SU-DHL-6 (cell line): Measurements from ENCODE around the gene CEBPB.

Experiments used
- EZH2phosphoT487 ChIP-seq: fragments of 200-600 bp; sonication (generic), shearing (Covaris generic); conservative IDR thresholded peaks from 2 replicates; pipeline ENCODE4 v1.6.1; 2018; ENCODE audit warnings: mild to moderate bottlenecking, antibody characterized with exemption, low read length, moderate library complexity, mixed read lengths
- TF ChIP-seq, protein P1 (sequence below): fragments of 200-600 bp; sonication (generic); IDR thresholded peaks from one replicate; pipeline ENCODE4 v1.5.1; 2017; ENCODE audit warnings: antibody characterized with exemption, mild to moderate bottlenecking, low read length, moderate library complexity; ENCODE audit not compliant: insufficient read depth, poor library complexity, severe bottlenecking

DNA sequence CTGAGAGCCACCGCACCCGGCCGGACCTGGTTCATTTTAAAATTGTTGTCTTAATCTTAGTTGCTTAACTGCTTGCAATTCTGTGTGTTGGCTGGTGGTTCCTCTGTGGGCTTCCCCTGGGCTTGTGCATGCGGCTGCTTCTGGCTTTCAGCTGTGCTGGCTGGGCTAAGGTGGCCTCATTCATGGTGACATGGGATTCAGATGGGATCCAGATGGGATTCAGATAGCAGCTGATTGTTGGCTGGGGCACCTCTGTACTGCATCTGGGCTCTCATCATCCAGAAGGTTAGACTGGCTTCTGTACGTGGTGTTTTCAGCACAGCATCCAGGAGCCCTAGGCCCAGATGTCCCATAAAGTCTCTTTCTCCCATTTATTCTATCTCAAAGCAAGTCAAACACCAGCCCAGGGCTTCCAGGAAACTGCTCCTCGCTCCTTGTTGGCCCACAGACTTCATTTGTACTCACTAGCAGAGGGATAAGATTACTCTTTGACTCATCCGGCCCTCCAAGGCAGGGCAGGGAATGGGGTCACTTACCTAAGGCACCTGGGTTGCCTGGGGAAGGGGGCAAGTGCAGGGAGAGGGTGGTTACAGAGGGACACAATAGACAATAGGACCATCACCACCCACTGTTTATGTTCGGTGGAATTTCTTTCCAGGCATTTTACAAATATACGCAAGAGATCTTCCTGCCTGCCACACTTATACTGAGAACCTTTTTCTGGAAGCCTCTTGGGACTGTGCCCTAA, 26.9 kb upstream of the CEBPB start:
- TF ChIP-seq, protein P1, sequence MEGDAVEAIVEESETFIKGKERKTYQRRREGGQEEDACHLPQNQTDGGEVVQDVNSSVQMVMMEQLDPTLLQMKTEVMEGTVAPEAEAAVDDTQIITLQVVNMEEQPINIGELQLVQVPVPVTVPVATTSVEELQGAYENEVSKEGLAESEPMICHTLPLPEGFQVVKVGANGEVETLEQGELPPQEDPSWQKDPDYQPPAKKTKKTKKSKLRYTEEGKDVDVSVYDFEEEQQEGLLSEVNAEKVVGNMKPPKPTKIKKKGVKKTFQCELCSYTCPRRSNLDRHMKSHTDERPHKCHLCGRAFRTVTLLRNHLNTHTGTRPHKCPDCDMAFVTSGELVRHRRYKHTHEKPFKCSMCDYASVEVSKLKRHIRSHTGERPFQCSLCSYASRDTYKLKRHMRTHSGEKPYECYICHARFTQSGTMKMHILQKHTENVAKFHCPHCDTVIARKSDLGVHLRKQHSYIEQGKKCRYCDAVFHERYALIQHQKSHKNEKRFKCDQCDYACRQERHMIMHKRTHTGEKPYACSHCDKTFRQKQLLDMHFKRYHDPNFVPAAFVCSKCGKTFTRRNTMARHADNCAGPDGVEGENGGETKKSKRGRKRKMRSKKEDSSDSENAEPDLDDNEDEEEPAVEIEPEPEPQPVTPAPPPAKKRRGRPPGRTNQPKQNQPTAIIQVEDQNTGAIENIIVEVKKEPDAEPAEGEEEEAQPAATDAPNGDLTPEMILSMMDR, result no peak
- no peak for TF ChIP-seq EZH2phosphoT487
